IMR-90 (cell line): ENCODE data around the gene CAMK4. TPM values are rescaled to one million over a fixed set of nuclear protein-coding genes. Genes with fewer than 3 reads are reported as not detected.

Experiments used
- ATAC-seq: fragments of 200-7000 bp; cut with Tn5 transposase; 2 replicates; pipeline ENCODE4 v1.9.1; 2020; ENCODE audit warnings: low read depth, mild to moderate bottlenecking, moderate library complexity
- BruUV-seq: library from RNA; stranded (reverse); fragments of 400-500 nt; replicated peaks from 2 replicates; lab custom pipeline; 2021; lab: Mats Ljungman, UMichigan
- CTCF ChIA-PET: fragments of 300-600 bp; formaldehyde crosslinking; extraction: SDS; loops from one replicate; lab custom pipeline; 2021; ENCODE audit warnings: antibody characterized with exemption; lab: Yijun Ruan, JAX
- POLR2A ChIA-PET: fragments of 300-600 bp; sonication (Branson Sonifier 250); formaldehyde crosslinking; loops from one replicate; lab custom pipeline; 2022; ENCODE audit warnings: antibody characterized with exemption; ENCODE audit not compliant: unreplicated experiment; lab: Charles Lee
- DNase-seq: peaks from one replicate; pipeline ENCODE4 v3.0.0; 2013
- H2AFZ ChIP-seq: replicated peaks from 2 replicates; pipeline ENCODE3; 2013; ENCODE audit warnings: low read length, mild to moderate bottlenecking; ENCODE audit not compliant: poor library complexity
- H2AK5ac ChIP-seq: 2 replicates; pipeline ENCODE4 v1.6.1; 2013; ENCODE audit warnings: low read depth, low read length, inconsistent platforms
- H2AK9ac ChIP-seq: replicated peaks from 2 replicates; pipeline ENCODE3; 2013; ENCODE audit warnings: mild to moderate bottlenecking, low read depth, low read length, moderate library complexity; ENCODE audit not compliant: poor library complexity
- H2BK120ac ChIP-seq: 2 replicates; pipeline ENCODE4 v1.6.1; 2013; ENCODE audit warnings: low read depth, low read length, inconsistent platforms
- H2BK15ac ChIP-seq: 3 replicates; pipeline ENCODE4 v1.6.1; 2013; ENCODE audit warnings: low read depth, low read length, inconsistent platforms
- H2BK20ac ChIP-seq: 2 replicates; pipeline ENCODE4 v1.6.1; 2013; ENCODE audit warnings: low read depth, mild to moderate bottlenecking, inconsistent platforms, low read length, moderate library complexity
- H2BK5ac ChIP-seq: 2 replicates; pipeline ENCODE4 v1.6.1; 2013; ENCODE audit warnings: mild to moderate bottlenecking, low read depth, low read length, inconsistent platforms; ENCODE audit not compliant: poor library complexity, severe bottlenecking
- H3K14ac ChIP-seq: replicated peaks from 2 replicates; pipeline ENCODE4 v1.6.1; 2013; ENCODE audit warnings: low read depth, low read length, inconsistent platforms
- H3K18ac ChIP-seq: 2 replicates; pipeline ENCODE4 v1.6.1; 2013; ENCODE audit warnings: low read depth, low read length, control low read depth
- H3K23ac ChIP-seq: 2 replicates; pipeline ENCODE4 v1.6.1; 2013; ENCODE audit warnings: low read depth, low read length, inconsistent platforms
- H3K27ac ChIP-seq: 2 replicates; pipeline ENCODE4 v1.5.1; 2013; ENCODE audit warnings: mild to moderate bottlenecking, control low read depth, low read length; ENCODE audit not compliant: insufficient read depth
- H3K27me3 ChIP-seq: 2 replicates; pipeline ENCODE4 v1.6.1; 2013; ENCODE audit warnings: low read length; ENCODE audit not compliant: control insufficient read depth, insufficient read depth
- H3K36me3 ChIP-seq: 2 replicates; pipeline ENCODE4 v1.6.1; 2013; ENCODE audit warnings: low read length, mixed read lengths; ENCODE audit not compliant: control insufficient read depth, insufficient read depth
- H3K4ac ChIP-seq: 2 replicates; pipeline ENCODE4 v1.6.1; 2013; ENCODE audit warnings: low read depth, low read length, inconsistent platforms
- H3K4me1 ChIP-seq: 2 replicates; pipeline ENCODE4 v1.6.1; 2013; ENCODE audit warnings: low read length, mixed read lengths; ENCODE audit not compliant: control insufficient read depth, insufficient read depth
- H3K4me2 ChIP-seq: 2 replicates; pipeline ENCODE4 v1.6.1; 2013; ENCODE audit warnings: low read depth, mild to moderate bottlenecking, control low read depth, low read length, moderate library complexity
- H3K4me3 ChIP-seq: 2 replicates; pipeline ENCODE4 v1.5.1; 2013; ENCODE audit warnings: low read depth, mild to moderate bottlenecking, control low read depth, low read length, moderate library complexity; ENCODE audit not compliant: insufficient read depth
- H3K56ac ChIP-seq: 2 replicates; pipeline ENCODE4 v1.6.1; 2013; ENCODE audit warnings: low read length, inconsistent platforms; ENCODE audit not compliant: insufficient read depth; ENCODE audit errors: extremely low read depth
- H3K79me1 ChIP-seq, 2 experiments: 2 replicates each; pipeline ENCODE4 v1.6.1; 2013; ENCODE audit warnings: low read length in 2 of 2, inconsistent platforms in 1 of 2, low read depth in 1 of 2
- H3K9ac ChIP-seq: 2 replicates; pipeline ENCODE4 v1.6.1; 2013; ENCODE audit warnings: low read depth, low read length, control low read depth
- H3K9me1 ChIP-seq: 2 replicates; pipeline ENCODE4 v1.6.1; 2013; ENCODE audit warnings: low read length, inconsistent platforms; ENCODE audit not compliant: insufficient read depth
- H3K9me3 ChIP-seq: 2 replicates; pipeline ENCODE4 v1.6.1; 2013; ENCODE audit warnings: low read length; ENCODE audit not compliant: control insufficient read depth, insufficient read depth
- H4K20me1 ChIP-seq: 2 replicates; pipeline ENCODE4 v1.6.1; 2013; ENCODE audit warnings: low read length, inconsistent platforms; ENCODE audit not compliant: insufficient read depth
- H4K5ac ChIP-seq: 2 replicates; pipeline ENCODE4 v1.6.1; 2013; ENCODE audit warnings: mild to moderate bottlenecking, low read depth, low read length, control low read depth
- H4K8ac ChIP-seq, 2 experiments: 2 replicates each; pipeline ENCODE4 v1.6.1; 2013; ENCODE audit warnings: low read depth in 2 of 2, low read length in 2 of 2, control low read depth in 1 of 2, inconsistent platforms in 1 of 2
- H4K91ac ChIP-seq: 2 replicates; pipeline ENCODE4 v1.6.1; 2013; ENCODE audit warnings: low read depth, low read length, inconsistent platforms; ENCODE audit not compliant: insufficient read depth
- BHLHE40 ChIP-seq: fragments of 150-350 bp; IDR thresholded peaks from 2 replicates; pipeline ENCODE4 v1.6.1; 2016; ENCODE audit warnings: mild to moderate bottlenecking, low read depth, low read length
- CEBPB ChIP-seq: IDR thresholded peaks from 2 replicates; pipeline ENCODE4 v1.6.1; 2012; ENCODE audit warnings: low read depth, low read length, improper control_type of control experiment
- CHD1 ChIP-seq: IDR thresholded peaks from 2 replicates; pipeline ENCODE4 v1.6.1; 2012; ENCODE audit warnings: low read depth, low read length, improper control_type of control experiment
- CTCF ChIP-seq: conservative IDR thresholded peaks from 2 replicates; pipeline ENCODE4 v1.5.1; 2012; ENCODE audit warnings: mild to moderate bottlenecking, low read depth, low read length, improper control_type of control experiment
- FOS ChIP-seq: fragments of 150-350 bp; IDR thresholded peaks from 2 replicates; pipeline ENCODE4 v1.6.1; 2016; ENCODE audit warnings: low read depth, low read length
- MAFK ChIP-seq: IDR thresholded peaks from 2 replicates; pipeline ENCODE4 v1.6.1; 2012; ENCODE audit warnings: low read depth, low read length, improper control_type of control experiment
- MAZ ChIP-seq: IDR thresholded peaks from 2 replicates; pipeline ENCODE4 v1.6.1; 2012; ENCODE audit warnings: low read depth, mild to moderate bottlenecking, low read length, improper control_type of control experiment, moderate library complexity, borderline replicate concordance
- NFE2L2 ChIP-seq: fragments of 150-350 bp; IDR thresholded peaks from 2 replicates; pipeline ENCODE4 v1.6.1; 2016; ENCODE audit warnings: low read depth, mild to moderate bottlenecking, low read length
- RAD21 ChIP-seq: IDR thresholded peaks from 2 replicates; pipeline ENCODE4 v1.6.1; 2012; ENCODE audit warnings: low read length, improper control_type of control experiment
- RFX5 ChIP-seq: IDR thresholded peaks from 2 replicates; pipeline ENCODE4 v1.8.0; 2012; ENCODE audit warnings: low read depth, mild to moderate bottlenecking, low read length, moderate library complexity
- SMC3 ChIP-seq: fragments of 150-350 bp; IDR thresholded peaks from 2 replicates; pipeline ENCODE4 v1.6.1; 2016; ENCODE audit warnings: low read depth, mild to moderate bottlenecking, antibody characterized with exemption, low read length, moderate library complexity
- USF2 ChIP-seq: fragments of 150-350 bp; IDR thresholded peaks from 2 replicates; pipeline ENCODE4 v1.6.1; 2017; ENCODE audit warnings: mild to moderate bottlenecking, antibody characterized with exemption, low read length, low read depth
- WGBS, 2 experiments: methylation state at CpG; one replicate each; pipeline versions ENCODE4 v1.1.5 to v1.1.7; 2013; ENCODE audit warnings: missing lambda C conversion rate in 2 of 2; ENCODE audit not compliant: insufficient read length in 1 of 2; ENCODE audit errors: extremely low coverage in 2 of 2; 5-methylcytosine and 5-hydroxymethylcytosine counted together
- dilution Hi-C: fragments of 300-500 bp; cut with HindIII; formaldehyde crosslinking; loops from one replicate; pipeline ENCODE4 v1.14.3; 2018; ENCODE audit warnings: low sequenced_read_pairs; ENCODE audit not compliant: unreplicated experiment
- in situ Hi-C: fragments of 300-500 bp; cut with MboI; formaldehyde crosslinking; loops from 3 replicates; pipeline ENCODE4 v1.14.3; 2019; ENCODE audit warnings: low sequenced_read_pairs, inconsistent platforms, mixed read lengths
- intact Hi-C: fragments of 100-400 bp; cut with micrococcal nuclease; formaldehyde crosslinking; loops from 2 replicates; pipeline ENCODE4 v1.10.0; 2022
- polyA plus RNA-seq, 3 experiments: library from polyadenylated mRNA; depleted of rRNA; stranded (reverse); fragments of >200 nt; gene quantifications; 2 replicates each; pipeline ENCODE4 v1.2.3, GENCODE V29; 2012; ENCODE audit warnings: low replicate concordance in 1 of 3
- total RNA-seq: library from RNA; depleted of rRNA; stranded (reverse); fragments of >200 nt; gene quantifications from 2 replicates; pipeline ENCODE4 v1.2.3, GENCODE V29; 2012

CAMK4 gene
- total and polyA plus RNA-seq, 2 of the 4 experiments (the other 2 are of a cell fraction) = 3.7 to 4.8 TPM

DNA sequence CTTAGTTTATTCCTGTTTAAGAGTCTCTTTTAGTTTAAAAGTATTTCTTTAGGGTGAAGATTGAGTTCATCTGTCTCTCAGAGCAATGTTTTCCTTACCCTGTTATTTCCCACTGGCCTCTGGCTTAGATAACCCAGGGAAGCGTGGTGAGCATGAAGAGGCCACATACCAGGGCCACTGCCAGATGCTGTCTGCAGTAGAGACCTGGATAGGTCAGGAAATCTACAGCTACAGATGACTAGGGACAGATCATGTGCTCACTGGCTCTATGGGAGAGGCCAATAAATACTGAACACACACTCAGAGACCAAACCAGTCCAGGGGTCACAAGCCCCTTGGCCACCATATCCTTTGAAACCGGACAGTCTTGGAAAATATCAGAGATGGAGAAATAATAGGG, 136.0 kb downstream of the CAMK4 start:
- no peak overlapping the region for H2BK5ac ChIP-seq
- H2AK5ac ChIP-seq = no peak overlapping the region
- H4K8ac ChIP-seq = no peak overlapping the region
- no peak overlapping the region for H3K4ac ChIP-seq
- no peak overlapping the region for H2BK15ac ChIP-seq
- H3K4me3 ChIP-seq = no peak overlapping the region
- no peak overlapping the region for H2AK9ac ChIP-seq
- no peak overlapping the region for H4K91ac ChIP-seq
- H3K4me2 ChIP-seq = no peak overlapping the region
- no peaks in the 10 kb centered on the region for H3K36me3 ChIP-seq
- H4K20me1 ChIP-seq = no peaks in the 10 kb centered on the region
- H3K79me1 ChIP-seq = no peaks in the 10 kb centered on the region
- H3K27ac ChIP-seq = no peak overlapping the region
- ATAC-seq = no peak
- H3K9me3 ChIP-seq = no peaks in the 10 kb centered on the region
- H3K23ac ChIP-seq = no peak overlapping the region
- no peaks in the 10 kb centered on the region for H3K27me3 ChIP-seq
- ChIA-PET POLR2A (no interaction called here), CTCF (no interaction called here)
- H2AFZ ChIP-seq = no peak overlapping the region
- TF ChIP-seq FOS (no peak), CHD1 (no peak), RFX5 (no peak), MAZ (no peak), CEBPB (no peak), NFE2L2 (no peak), USF2 (no peak), BHLHE40 (no peak), RAD21 (no peak), MAFK (no peak), CTCF (no peak), SMC3 (no peak)
- H3K9me1 ChIP-seq = no peaks in the 10 kb centered on the region
- H2BK120ac ChIP-seq = no peak overlapping the region
- no CpG with 5 or more reads among the region's 2 CpGs for WGBS, 2 experiments
- no peaks in the 10 kb centered on the region for H3K4me1 ChIP-seq
- H2BK20ac ChIP-seq = no peak overlapping the region
- no peak overlapping the region for H3K14ac ChIP-seq
- in situ Hi-C loops = no loop called here
- no peak overlapping the region for H3K56ac ChIP-seq
- H3K9ac ChIP-seq = no peak overlapping the region
- dilution Hi-C loops = no loop called here
- H4K5ac ChIP-seq = no peak overlapping the region
- BruUV-seq = no TSS peak
- H3K18ac ChIP-seq = no peak overlapping the region
- DNase-seq = no peak
- intact Hi-C loops = no loop called here
